Liver (tissue), 3 donors: ENCODE data around the gene SHOC2.

Experiments
- CTCF ChIP-seq: fragments of 150-350 bp; IDR thresholded peaks from 2 replicates; pipeline ENCODE4 v1.5.1; 2017; ENCODE audit warnings: improper control_type of control experiment, low read depth, low read length; ENCODE audit not compliant: missing input control
- JUND ChIP-seq, 2 donors: IDR thresholded peaks; 2 replicates each; pipeline ENCODE4 v1.6.1; 2016; ENCODE audit warnings: antibody characterized with exemption in 2 of 2
- MAX ChIP-seq: IDR thresholded peaks from 2 replicates; pipeline ENCODE4 v1.6.1; 2016; ENCODE audit warnings: antibody characterized with exemption
- SP1 ChIP-seq: IDR thresholded peaks from 2 replicates; pipeline ENCODE4 v1.6.1; 2018; ENCODE audit warnings: antibody characterized with exemption, mild to moderate bottlenecking
- YY1 ChIP-seq: IDR thresholded peaks from 2 replicates; pipeline ENCODE4 v1.6.1; 2016; ENCODE audit warnings: antibody characterized with exemption, mild to moderate bottlenecking
- donor health status: healthy.
- donor health status: healthy.

GRCh38 chr10:110927461-110927860, 8.1 kb downstream of the SHOC2 start:
- no peak for TF ChIP-seq CTCF
- TF ChIP-seq YY1, result no peak
- TF ChIP-seq JUND (IDR thresholded peaks at IDR 0.05), result no peak
- no peak for TF ChIP-seq SP1
- TF ChIP-seq MAX, result no peak
